ENCODE data around the gene HCFC2.

DNA sequence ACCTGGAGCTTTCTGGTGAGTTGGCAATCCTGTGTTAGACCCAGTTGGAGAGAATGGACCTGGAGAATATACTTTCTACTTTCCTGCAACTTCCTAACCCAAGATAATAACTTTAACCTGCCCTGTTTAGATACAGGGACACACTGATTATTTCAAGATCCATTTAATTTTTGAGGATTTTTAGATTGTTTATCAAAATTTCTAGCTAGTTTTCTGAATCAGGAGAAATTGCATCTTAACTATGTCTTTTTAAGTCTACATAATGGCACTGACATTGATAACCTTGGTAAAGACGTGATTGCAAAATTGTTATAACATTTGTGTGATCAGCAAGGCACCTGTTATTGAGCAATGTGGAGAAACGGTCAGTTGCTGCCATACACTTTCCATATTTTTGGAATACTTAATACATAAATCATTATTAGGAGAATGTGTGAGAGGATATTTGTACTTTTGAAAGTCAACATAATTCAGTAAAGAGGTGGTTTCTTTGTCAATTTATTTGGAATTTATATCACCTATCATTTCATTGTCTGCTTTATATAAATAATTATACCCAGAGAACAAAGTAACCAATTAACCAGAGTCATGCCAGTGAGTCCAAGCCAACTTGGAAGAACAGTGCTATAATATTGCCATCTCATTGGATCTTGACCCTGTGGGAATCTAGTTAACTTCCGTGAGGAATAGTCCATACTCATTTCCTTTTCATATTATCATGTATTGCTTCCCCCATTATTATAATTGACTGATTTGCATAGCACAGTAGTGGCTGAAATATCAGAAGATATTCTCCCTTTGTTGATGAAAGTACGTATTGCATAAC, 45.3 kb downstream of the HCFC2 start:
- TF ChIP-seq, protein P1, sequence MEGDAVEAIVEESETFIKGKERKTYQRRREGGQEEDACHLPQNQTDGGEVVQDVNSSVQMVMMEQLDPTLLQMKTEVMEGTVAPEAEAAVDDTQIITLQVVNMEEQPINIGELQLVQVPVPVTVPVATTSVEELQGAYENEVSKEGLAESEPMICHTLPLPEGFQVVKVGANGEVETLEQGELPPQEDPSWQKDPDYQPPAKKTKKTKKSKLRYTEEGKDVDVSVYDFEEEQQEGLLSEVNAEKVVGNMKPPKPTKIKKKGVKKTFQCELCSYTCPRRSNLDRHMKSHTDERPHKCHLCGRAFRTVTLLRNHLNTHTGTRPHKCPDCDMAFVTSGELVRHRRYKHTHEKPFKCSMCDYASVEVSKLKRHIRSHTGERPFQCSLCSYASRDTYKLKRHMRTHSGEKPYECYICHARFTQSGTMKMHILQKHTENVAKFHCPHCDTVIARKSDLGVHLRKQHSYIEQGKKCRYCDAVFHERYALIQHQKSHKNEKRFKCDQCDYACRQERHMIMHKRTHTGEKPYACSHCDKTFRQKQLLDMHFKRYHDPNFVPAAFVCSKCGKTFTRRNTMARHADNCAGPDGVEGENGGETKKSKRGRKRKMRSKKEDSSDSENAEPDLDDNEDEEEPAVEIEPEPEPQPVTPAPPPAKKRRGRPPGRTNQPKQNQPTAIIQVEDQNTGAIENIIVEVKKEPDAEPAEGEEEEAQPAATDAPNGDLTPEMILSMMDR (IDR thresholded peaks at IDR 0.05; ENCODE audit: control extremely low read depth in 1 of 3, insufficient read depth in 1 of 3, low read depth in 1 of 3, low read length in 3 of 3): no peak
- no peak for TF ChIP-seq CBX8 (IDR thresholded peaks at IDR 0.05; ENCODE audit: borderline replicate concordance, low read depth, low read length)

Measured in H1 (cell line).